Activated naive CD8-positive, alpha-beta T cell treated with anti-CD3 and anti-CD28 coated beads for 36 hours (primary cell): ENCODE results near the gene TOMM20. TPM values are rescaled to one million over a fixed set of nuclear protein-coding genes. Genes with fewer than 3 reads are reported as not detected.

Experiments used
- DNase-seq: peaks from one replicate; pipeline ENCODE4 v3.0.0; 2021
- H3K27ac Mint-ChIP-seq: one replicate; pipeline ENCODE4 v1.8.0; 2022; ENCODE audit warnings: mild to moderate bottlenecking, moderate library complexity, mixed read lengths
- H3K27me3 Mint-ChIP-seq: one replicate; pipeline ENCODE4 v1.8.0; 2022; ENCODE audit warnings: mild to moderate bottlenecking, mixed read lengths
- H3K36me3 Mint-ChIP-seq: one replicate; pipeline ENCODE4 v1.8.0; 2021; ENCODE audit warnings: mild to moderate bottlenecking, mixed read lengths
- H3K4me1 Mint-ChIP-seq: one replicate; pipeline ENCODE4 v1.8.0; 2021; ENCODE audit warnings: mixed read lengths
- H3K4me3 Mint-ChIP-seq: one replicate; pipeline ENCODE4 v1.8.0; 2022; ENCODE audit warnings: mild to moderate bottlenecking, moderate library complexity, mixed read lengths
- H3K9me3 Mint-ChIP-seq: one replicate; pipeline ENCODE4 v1.8.0; 2022; ENCODE audit warnings: mixed read lengths
- total RNA-seq, 2 experiments: library from RNA; stranded (reverse); gene quantifications; one replicate each; pipeline ENCODE4 v1.2.3, GENCODE V29; 2021

TOMM20 gene
- total RNA-seq, 2 experiments from 2014 or later: 131 to 150 TPM

DNA sequence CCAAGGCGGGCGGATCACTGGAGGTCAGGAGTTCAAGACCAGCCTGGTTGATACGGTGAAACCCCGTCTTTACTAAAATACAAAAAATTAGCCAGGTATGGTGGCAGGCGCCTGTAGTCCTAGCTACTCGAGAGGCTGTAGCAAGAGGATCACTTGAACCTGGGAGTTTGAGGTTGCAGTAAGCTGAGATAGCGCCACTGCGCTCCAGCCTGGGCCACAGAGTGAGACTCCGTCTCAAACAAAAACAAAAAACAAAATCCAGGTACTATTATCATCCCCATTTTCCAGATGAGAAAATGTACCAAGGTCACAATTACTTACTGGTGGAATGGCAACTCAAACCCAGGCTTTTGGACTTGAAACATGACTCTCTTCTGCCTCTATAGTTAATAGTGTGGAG, 4.5 kb downstream of the TOMM20 start:
- peak overlapping the region; percentile 72 for H3K4me3 Mint-ChIP-seq
- H3K4me1 Mint-ChIP-seq: peaks cover 51% of the 10 kb centered on the region

DNA sequence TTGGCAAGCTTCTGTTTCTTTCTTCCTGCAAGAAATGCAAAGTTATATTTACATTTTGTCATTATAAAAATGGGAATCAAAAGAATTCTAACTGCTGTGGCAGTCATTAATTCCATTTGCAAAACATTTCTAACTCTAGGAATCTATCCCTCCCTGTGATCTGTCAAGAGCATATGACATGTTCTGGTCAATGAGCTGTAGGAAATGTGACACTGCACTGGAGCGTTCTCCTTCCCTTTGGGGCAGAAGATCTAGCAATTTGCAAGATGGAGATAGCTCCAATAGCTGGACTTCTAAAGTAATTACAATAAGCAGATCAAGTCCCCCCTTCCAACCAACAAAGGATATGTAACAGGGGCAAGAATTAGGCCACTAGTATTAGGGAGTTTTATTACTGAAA, 6.3 kb downstream of the TOMM20 start:
- Mint-ChIP-seq H3K27me3 (no peaks in the 10 kb centered on the region), H3K27ac (peak overlapping the region; percentile 76), H3K9me3 (no peaks in the 10 kb centered on the region), H3K4me1 (peaks cover 48% of the 10 kb centered on the region), H3K36me3 (peaks cover 56% of the 10 kb centered on the region), H3K4me3 (no peak overlapping the region)
- no peak for DNase-seq

More for the DNA sequence above, 4.5 kb downstream of the TOMM20 start:
- Mint-ChIP-seq H3K27ac (peak overlapping the region; percentile 81), H3K36me3 (peaks cover 61% of the 10 kb centered on the region), H3K27me3 (no peaks in the 10 kb centered on the region), H3K9me3 (no peaks in the 10 kb centered on the region)
- no peak for DNase-seq

DNA sequence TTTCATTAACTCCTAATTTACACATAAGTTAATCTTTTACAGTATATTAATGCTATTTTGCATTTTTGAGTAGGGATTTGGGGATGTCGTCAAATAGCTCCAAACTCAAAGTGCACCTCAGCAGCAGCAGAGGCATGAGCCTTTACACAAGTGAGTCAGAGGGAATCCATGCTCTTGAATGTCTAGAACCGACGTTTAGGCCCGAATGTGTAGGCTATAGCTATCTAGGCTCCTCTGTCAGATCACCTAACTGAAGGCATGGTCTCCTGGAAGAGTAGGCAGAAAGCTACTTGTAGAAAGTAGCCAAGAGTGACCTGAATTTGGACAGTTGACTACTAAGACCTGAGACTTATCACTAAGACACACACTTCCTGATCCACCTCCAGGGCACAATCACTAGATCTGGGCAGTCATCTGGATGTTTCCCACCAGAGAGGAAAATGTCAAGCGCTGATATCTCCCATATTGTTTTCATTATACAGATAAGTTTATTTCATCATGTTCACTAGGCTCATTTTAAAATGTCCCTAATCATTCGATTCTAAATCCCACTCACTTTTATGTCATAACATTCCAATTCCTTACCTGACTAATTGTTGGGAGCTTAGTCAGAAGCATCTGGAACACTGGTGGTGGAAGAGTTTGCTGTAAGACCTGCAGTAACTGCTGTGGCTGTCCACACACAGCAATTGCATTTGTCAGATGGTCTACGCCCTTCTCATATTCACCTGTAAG, 15.3 kb downstream of the TOMM20 start:
- H3K4me1 Mint-ChIP-seq: peaks cover 5% of the 10 kb centered on the region
- DNase-seq: no peak
- no peak overlapping the region for H3K27ac Mint-ChIP-seq
- H3K4me3 Mint-ChIP-seq: no peak overlapping the region
- H3K27me3 Mint-ChIP-seq: no peaks in the 10 kb centered on the region
- peaks cover 51% of the 10 kb centered on the region for H3K36me3 Mint-ChIP-seq
- H3K9me3 Mint-ChIP-seq: no peaks in the 10 kb centered on the region

DNA sequence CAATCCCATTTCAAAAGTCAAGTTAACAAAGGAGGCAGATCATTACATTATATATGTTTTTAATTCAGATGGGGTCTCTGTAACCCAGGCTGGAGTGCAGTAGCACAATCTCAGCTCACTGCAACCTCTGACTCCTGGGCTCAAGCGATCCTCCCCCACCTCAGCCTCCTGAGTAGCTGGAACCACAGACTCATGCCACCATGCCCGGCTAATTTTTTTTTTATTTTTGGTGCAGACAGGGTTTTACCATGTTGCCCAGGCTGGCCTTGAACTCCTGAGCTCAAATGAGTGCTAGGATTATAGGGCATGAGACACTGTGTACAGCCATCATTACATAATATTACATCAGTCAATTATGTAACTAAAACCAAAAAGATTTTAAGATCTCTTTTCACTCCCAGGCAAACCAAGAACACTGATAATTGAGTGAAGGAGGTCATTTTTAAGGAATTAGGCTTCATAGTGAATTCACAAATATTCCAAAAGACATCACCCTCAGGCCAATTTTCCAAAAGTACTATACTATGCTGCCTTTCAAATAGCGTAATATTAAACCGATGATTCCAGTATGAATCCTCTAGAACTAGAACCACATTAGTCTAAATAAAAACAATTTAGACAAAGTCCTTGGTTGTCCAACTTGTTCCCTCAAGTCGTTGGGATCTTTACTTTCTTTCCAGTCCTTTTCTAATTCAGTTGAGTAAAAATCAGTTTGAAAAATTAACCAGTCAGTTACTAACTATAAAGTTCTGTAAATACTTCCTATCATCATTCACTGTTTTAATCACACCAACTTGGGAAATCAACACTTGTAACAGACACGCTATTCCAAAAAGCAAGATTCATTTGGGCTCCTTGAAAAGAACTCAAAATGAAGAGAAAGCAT, 16.1 kb downstream of the TOMM20 start:
- Mint-ChIP-seq H3K27me3 (no peaks in the 10 kb centered on the region), H3K36me3 (peaks cover 47% of the 10 kb centered on the region), H3K4me1 (peaks cover 5% of the 10 kb centered on the region), H3K4me3 (no peak overlapping the region), H3K9me3 (no peaks in the 10 kb centered on the region), H3K27ac (peak overlapping the region; percentile 52)
- DNase-seq: no peak

DNA sequence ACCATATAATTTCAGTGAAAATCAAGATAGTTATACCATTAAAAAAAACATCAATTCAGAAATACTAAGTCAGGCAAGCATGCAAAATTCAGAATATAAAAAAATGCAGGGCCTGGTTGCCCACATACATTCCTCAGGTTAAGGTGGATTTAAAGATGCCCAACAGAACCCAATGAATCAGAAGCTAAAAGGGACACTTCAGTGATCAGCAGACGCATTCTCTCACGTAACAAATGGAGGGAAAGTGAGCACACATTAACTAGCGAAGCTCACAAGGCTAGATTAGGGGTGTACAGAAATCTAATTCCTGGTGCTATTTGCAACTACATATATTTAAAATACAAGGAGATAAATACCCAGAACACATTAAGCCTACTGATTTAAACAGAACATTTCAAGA, 17.5 kb downstream of the TOMM20 start:
- no peak overlapping the region for H3K27ac Mint-ChIP-seq
- H3K27me3 Mint-ChIP-seq: no peaks in the 10 kb centered on the region
- no peak for DNase-seq
- H3K4me3 Mint-ChIP-seq: no peak overlapping the region
- H3K4me1 Mint-ChIP-seq: peaks cover 7% of the 10 kb centered on the region
- no peaks in the 10 kb centered on the region for H3K9me3 Mint-ChIP-seq
- H3K36me3 Mint-ChIP-seq: peaks cover 50% of the 10 kb centered on the region

DNA sequence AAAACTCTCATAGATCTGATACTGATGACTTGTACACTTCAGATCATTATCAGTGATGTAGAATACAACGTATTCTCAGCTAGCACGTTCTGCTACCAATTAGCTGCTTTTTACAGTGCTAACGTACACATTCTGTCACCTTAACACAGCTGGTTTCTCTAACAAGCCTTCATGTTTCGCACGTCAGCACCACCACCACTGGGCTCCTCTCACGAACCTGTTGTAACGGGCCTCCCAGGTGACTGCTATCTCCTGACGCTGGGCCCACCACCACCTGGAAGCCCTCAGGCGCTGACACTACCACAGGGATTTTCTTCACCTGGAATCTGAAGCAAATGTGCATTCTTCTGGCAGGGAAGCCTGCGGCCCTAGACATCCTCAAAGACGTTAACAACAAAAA, 19.8 kb downstream of the TOMM20 start:
- Mint-ChIP-seq H3K27ac (no peak overlapping the region), H3K36me3 (peaks cover 48% of the 10 kb centered on the region), H3K4me3 (no peak overlapping the region), H3K9me3 (no peaks in the 10 kb centered on the region), H3K27me3 (no peaks in the 10 kb centered on the region), H3K4me1 (peaks cover 22% of the 10 kb centered on the region)
- DNase-seq: no peak

DNA sequence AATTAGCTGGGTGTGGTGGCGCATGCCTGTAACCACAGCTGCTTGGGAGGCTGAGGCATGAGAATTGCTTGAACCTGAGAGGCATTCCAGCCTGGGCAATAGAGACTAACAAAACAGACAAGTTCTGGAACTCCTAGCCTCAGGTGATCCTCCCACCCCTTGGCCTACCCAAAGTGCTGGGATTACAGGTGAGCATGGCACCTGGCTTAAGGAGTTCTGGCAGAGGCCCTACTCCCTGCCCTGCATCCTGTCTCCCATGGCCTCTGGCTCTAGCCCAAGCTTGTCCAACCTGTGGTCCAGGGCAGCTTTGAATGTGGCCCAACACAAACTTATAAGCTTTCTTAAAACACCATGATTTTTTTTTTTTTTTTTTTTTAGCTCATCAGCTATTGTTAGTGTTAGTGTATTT, 20.4 kb downstream of the TOMM20 start:
- H3K36me3 Mint-ChIP-seq: peaks cover 44% of the 10 kb centered on the region

DNA sequence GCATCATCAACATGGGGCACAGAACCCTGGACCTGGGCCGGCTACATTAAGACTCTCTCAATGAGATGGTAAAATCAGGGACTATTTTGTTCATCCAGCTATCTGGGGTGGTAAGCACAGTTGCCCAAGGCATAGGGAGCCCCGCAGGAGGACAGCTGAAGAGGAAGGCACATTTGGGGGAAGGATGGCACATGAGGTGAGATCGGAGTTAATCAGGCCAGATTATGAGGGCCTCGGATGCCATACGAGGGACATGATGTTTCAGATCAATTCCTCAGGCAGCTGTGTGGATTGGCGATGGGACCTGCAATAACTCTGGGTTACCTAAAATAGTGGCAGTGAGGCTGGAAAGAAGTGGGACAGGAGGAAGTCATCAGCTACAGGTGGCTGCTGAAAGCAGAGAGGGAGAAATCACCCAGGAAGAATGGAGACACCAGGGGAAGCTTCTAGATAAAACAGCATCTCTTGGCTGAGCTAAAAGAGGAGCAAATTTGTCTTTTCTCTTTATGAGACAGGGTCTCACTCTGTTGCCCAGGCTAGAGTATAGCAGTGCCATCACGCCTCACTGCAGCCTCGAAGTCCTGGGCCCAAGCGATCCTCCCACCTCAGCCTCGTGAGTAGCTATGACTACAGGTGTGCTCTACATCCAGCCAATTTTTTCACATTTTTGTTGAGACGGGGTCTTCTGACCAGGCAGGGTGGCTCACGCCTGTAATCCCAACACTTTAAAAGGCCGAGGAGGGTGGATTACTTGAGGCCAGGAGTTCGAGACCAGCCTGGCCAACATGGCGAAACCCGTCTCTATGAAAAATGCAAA, 21.1 kb downstream of the TOMM20 start:
- no peak overlapping the region for H3K27ac Mint-ChIP-seq
- peaks cover 40% of the 10 kb centered on the region for H3K36me3 Mint-ChIP-seq
- DNase-seq: no peak
- H3K9me3 Mint-ChIP-seq: no peaks in the 10 kb centered on the region
- peaks cover 23% of the 10 kb centered on the region for H3K4me1 Mint-ChIP-seq
- H3K27me3 Mint-ChIP-seq: no peaks in the 10 kb centered on the region
- H3K4me3 Mint-ChIP-seq: no peak overlapping the region

More for the DNA sequence above, 20.4 kb downstream of the TOMM20 start:
- Mint-ChIP-seq H3K27ac (no peak overlapping the region), H3K4me1 (peaks cover 24% of the 10 kb centered on the region), H3K27me3 (no peaks in the 10 kb centered on the region), H3K9me3 (no peaks in the 10 kb centered on the region), H3K4me3 (no peak overlapping the region)
- no peak for DNase-seq

DNA sequence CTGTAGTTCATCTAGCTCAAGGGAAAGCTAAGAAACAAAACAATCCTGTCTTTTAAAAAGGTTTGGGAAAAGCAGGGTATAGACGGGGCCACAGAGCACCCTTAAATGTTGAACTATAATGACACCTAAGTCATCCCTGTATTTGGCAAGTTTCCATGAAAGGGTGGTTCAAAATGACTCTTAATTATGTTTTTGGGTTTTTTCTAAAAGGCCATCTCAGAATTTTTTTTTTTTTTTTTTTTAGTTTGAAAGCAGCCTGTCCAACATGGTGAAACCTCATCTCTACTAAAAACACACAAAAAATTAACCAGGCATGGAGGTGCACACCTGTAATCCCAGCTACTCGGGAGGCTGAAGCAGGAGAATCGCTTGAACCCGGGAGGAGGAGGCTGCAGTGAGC, 22.2 kb downstream of the TOMM20 start:
- peaks cover 28% of the 10 kb centered on the region for H3K4me1 Mint-ChIP-seq
- H3K4me3 Mint-ChIP-seq: no peak overlapping the region
- H3K27ac Mint-ChIP-seq: no peak overlapping the region

DNA sequence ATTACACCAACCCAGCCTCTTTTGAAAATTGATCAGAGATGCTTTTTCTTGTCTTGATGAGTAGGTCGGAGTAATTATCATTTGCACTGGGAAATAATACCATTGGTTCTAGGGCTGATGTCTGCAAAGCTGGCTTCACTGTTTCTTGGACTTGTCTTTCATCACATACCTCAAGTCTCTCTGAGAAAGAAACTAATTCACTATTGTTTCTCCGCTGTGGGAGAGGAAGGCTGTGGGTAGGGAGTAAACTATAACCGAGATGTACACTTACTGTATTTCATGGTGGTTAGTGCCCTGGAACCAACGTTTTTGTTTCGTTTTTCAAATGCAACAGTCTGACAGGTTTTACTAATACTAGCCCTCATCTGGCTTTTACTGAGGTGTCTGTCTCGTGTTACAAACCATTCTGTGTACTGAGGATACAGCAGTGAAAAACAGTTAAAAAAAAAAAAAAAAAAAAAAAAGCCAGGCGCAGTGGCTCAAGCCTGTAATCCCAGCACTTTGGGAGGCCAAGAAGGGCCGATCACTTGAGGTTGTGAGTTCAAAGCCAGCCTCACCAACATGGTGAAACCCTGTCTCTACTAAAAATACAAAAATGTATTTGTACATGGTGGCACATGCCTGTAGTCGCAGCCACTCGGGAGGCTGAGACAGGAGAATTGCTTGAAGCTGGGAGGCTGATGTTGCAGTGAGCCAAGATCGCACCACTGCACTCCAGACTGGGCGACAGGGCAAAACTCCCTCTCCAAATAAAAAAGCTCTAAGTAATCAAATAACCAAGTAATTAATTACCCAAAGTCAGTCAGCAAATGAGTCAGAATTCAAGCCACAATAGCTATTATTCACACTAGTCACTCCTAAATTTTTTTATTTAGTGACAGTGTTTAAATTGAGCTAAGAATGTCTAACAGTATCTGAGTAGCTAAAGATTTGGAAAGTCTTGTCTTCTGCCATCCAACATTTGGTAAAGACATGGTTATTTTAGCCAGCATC, 23.3 kb downstream of the TOMM20 start:
- H3K36me3 Mint-ChIP-seq: peaks cover 38% of the 10 kb centered on the region
- peaks cover 10% of the 10 kb centered on the region for H3K27me3 Mint-ChIP-seq
- peaks cover 28% of the 10 kb centered on the region for H3K4me1 Mint-ChIP-seq
- no peaks in the 10 kb centered on the region for H3K9me3 Mint-ChIP-seq
- H3K27ac Mint-ChIP-seq: peak overlapping the region; percentile 87
- DNase-seq: no peak
- no peak overlapping the region for H3K4me3 Mint-ChIP-seq

More for the DNA sequence above, 22.2 kb downstream of the TOMM20 start:
- Mint-ChIP-seq H3K9me3 (no peaks in the 10 kb centered on the region), H3K36me3 (peaks cover 40% of the 10 kb centered on the region), H3K27me3 (peaks cover 5% of the 10 kb centered on the region)
- DNase-seq: no peak

DNA sequence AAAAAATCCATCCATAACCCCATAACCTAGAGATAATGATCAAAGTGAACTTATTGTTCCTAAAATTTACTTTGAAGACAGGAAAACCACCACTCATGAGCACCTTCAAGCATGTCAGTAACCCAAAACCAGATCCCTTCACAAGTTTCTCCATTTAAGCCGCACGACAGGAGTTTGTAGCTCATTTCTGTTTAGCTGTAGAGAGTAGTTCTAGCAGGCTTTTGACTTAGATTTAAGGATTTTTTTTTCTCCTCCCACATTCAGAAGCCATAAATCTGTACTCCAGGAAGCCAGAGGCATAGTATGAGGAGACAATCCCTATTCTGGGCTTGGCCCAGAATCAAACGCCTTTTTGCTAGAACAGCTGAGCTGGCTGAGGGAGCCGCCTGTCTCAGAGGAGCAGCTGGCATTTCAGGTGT, 25.6 kb downstream of the TOMM20 start:
- peaks cover 28% of the 10 kb centered on the region for H3K4me1 Mint-ChIP-seq
- H3K27ac Mint-ChIP-seq: no peak overlapping the region
- H3K4me3 Mint-ChIP-seq: no peak overlapping the region
- peaks cover 16% of the 10 kb centered on the region for H3K27me3 Mint-ChIP-seq
- H3K9me3 Mint-ChIP-seq: no peaks in the 10 kb centered on the region
- DNase-seq: no peak
- peaks cover 18% of the 10 kb centered on the region for H3K36me3 Mint-ChIP-seq

DNA sequence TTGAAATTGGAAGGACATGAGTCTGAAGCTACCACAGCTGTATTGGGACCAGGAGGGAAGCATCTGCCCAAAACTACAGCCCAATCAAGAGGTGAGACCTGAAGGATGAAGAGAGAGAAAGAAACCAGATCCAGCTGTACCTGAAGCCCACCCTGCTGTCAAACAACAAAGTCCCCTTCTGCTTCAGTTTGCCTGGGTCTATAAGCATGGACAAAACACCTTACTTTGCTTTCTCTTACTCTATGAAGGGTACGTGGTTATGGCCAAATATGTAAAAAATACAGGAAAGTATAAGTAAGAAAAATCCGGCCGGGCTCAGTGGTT, 26.4 kb downstream of the TOMM20 start:
- H3K9me3 Mint-ChIP-seq: no peaks in the 10 kb centered on the region
- peaks cover 16% of the 10 kb centered on the region for H3K27me3 Mint-ChIP-seq
- no peak for DNase-seq
- H3K27ac Mint-ChIP-seq: no peak overlapping the region
- no peak overlapping the region for H3K4me3 Mint-ChIP-seq
- peaks cover 28% of the 10 kb centered on the region for H3K4me1 Mint-ChIP-seq
- H3K36me3 Mint-ChIP-seq: peaks cover 14% of the 10 kb centered on the region

DNA sequence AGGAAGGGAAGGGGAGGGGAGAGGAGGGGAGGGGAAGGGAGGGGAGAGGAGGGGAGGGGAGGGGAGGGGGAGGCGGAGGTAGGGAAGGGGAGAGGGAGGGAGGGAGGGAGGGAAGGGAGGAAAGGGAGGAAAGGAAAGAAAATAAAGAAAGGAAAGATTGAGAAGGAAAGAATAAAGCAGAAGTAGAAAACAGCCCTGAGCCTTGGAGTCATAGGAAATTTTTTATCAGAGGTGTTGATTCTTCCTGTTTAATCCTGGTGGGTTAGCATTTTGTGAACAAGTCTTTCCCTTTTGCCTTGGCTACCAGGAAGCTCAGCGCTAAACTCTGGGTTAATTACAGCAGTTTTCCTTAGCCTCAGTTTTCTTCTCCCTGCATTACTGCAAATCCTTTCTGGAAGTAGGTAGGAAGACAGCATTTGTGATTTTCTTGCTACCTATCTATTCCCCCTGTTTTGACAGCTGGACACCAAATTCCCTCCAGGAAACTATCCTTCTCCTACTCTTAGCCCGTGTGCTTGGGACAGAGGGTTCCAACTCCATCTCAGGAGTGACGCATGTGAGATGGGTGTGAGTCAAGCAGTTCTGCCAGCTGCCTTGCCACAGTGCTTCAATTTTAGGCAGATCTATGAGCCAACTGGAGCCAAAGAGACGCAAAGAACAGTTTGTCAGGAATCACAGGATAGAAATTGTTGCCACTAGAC, 26.9 kb downstream of the TOMM20 start:
- Mint-ChIP-seq H3K4me3 (no peak overlapping the region), H3K27ac (no peak overlapping the region), H3K4me1 (peaks cover 28% of the 10 kb centered on the region), H3K27me3 (peaks cover 16% of the 10 kb centered on the region), H3K36me3 (peaks cover 11% of the 10 kb centered on the region), H3K9me3 (no peaks in the 10 kb centered on the region)
- DNase-seq: no peak
